ENCODE results near the gene DPEP3. TPM values are rescaled to one million over a fixed set of nuclear protein-coding genes. Genes with fewer than 3 reads are reported as not detected.

The DPEP3 gene
- total RNA-seq, 2 experiments from 2014 or later = 0.28 TPM; not detected in 1

DNA sequence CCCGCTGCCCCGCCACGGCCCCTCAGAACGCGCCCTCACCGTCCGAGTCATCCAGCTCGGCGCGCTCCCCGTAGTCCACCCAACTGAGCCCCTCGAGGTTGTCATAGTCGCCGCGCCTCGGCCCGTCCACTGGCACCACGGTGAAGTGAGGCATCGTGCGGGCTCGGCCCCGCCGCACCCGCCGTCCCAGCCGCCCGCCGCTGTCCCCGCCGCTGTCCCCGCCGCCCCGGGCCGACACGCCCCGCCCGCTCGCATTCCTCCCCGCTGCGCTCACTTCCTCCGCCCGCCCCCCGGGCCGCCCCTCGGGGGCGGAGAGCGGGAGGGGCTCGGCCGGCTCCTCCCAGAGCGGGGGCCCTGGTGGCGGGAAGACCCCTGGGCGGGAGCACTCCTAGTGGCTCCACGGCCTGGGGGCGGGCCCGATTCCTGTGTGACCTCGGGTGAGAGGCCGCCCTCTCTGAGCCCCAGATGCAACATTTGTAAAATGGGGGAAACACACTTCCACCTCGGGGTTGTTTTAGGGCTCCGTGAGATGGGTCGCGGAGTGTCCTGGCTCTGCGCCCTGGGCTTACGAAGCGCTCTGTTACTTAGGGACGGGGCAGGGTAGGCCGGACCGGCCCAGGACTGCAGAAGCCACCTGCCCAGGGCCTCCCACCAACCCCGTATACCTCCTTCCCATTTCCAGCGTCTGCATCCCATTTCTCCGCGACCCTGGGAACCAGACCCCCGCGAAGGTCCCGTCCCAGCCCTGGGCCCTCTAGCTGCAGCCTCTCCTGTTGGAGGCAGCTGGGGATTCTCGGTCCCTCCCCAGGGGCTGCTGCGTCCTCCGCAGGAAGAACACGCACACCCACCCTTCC is 11.7 kb downstream of the DPEP3 start, which contains the start of gene SLC12A4:
Gene SLC12A4 (minus strand): TSS at position 238 of the 854 bp plus-strand sequence. CDS start 84 bp downstream, at position 154.
- Mint-ChIP-seq H3K4me1 (peaks cover 18% of the 10 kb centered on the region), H3K36me3 (peaks cover 7% of the 10 kb centered on the region), H3K9me3 (ENCODE audit: low read depth) (no peaks in the 10 kb centered on the region), H3K27me3 (no peaks in the 10 kb centered on the region), H3K27ac (peak within 1 kb of the TSS; percentile 95), H3K4me3 (peak within 1 kb of the TSS; percentile 84)
- ATAC-seq (peak; percentile 91), DNase-seq (peak; percentile 95)
- CTCF ChIA-PET = interaction anchor here (0.8 to 2.0 kb wide), 4 partner anchors 26 to 94 kb away, joined by 4 to 7 read pairs (median 4); partner anchors contain the start of gene PSMB10

DNA sequence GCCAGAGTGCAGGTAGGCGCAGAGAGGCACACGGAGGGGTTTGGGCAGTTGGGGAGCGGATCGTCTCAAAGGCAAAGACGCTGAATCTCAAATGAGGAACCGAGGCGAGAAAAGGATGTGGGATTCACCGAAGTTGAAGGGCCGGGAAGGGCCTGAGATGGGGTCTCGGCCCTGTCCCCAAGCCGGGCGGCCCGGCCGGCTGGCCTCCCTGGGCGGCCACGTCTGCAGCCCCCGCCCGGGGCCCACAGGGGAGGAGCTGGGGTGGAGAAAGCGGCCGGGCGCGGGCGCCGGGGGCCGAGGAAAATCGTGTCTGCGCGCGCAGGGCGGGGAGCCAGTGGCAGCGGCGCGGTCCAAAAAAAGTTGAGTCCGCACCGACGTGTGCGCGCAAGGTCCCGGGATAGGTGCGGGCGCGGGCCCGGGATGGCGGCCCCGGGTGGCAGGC is 12.3 kb downstream of the DPEP3 start:
- peaks cover 18% of the 10 kb centered on the region for H3K4me1 Mint-ChIP-seq
- peak overlapping the region; percentile 84 for H3K4me3 Mint-ChIP-seq
- peak; percentile 57 for DNase-seq
- no peaks in the 10 kb centered on the region for H3K27me3 Mint-ChIP-seq
- peaks cover 7% of the 10 kb centered on the region for H3K36me3 Mint-ChIP-seq
- ATAC-seq = peak; percentile 29
- no peaks in the 10 kb centered on the region for H3K9me3 Mint-ChIP-seq (ENCODE audit: low read depth)
- CTCF ChIA-PET = interaction anchor here (0.8 kb wide), 1 partner anchor 73 kb away, joined by 4 read pairs; no protein-coding TSS in a partner anchor
- peak overlapping the region; percentile 95 for H3K27ac Mint-ChIP-seq

DNA sequence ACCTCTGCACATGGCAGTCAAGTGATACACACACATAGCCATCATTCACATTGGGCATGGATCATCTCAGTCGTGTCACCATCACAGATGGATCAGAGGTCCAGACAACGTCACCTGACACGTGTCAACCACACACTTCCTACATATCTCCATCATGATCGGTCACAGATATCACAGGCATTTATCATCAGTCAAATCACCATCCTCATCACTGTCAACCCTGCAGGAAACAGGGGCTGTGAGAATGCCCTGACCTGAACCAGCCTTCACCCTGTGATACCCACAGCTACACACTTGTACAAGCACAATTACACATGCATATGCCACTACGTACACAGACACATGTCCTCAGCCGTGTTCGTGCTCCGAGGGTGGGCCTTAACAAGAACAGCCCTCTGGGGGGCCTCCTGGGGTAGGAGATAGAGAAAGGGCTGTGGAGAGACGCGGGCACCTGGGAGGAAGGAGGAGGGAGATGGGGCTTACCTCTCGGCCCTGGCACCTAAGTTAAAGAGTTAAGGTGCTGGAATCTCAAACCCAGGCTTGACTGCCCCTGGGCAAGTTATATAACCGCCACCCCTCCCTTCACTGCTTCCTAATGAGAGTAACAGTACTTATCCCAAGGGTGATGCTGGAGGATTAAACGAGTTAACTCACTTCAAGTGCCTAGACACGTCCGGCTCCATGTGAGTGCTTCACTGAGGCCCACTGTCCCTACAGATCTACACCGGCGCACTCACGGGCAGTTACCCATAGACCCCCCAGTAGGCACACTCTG is 12.9 kb downstream of the DPEP3 start:
- CTCF ChIA-PET = interaction anchor here (0.8 to 1.6 kb wide), 5 partner anchors 39 to 151 kb away, joined by 3 to 6 read pairs (median 3); no protein-coding TSS in a partner anchor
- DNase-seq (peak; percentile 64), ATAC-seq (peak; percentile 10)
- H3K9me3 Mint-ChIP-seq (ENCODE audit: low read depth) = no peaks in the 10 kb centered on the region
- peak overlapping the region; percentile 84 for H3K4me3 Mint-ChIP-seq
- peak overlapping the region; percentile 95 for H3K27ac Mint-ChIP-seq
- H3K27me3 Mint-ChIP-seq = no peaks in the 10 kb centered on the region
- peaks cover 9% of the 10 kb centered on the region for H3K36me3 Mint-ChIP-seq
- peaks cover 18% of the 10 kb centered on the region for H3K4me1 Mint-ChIP-seq

DNA sequence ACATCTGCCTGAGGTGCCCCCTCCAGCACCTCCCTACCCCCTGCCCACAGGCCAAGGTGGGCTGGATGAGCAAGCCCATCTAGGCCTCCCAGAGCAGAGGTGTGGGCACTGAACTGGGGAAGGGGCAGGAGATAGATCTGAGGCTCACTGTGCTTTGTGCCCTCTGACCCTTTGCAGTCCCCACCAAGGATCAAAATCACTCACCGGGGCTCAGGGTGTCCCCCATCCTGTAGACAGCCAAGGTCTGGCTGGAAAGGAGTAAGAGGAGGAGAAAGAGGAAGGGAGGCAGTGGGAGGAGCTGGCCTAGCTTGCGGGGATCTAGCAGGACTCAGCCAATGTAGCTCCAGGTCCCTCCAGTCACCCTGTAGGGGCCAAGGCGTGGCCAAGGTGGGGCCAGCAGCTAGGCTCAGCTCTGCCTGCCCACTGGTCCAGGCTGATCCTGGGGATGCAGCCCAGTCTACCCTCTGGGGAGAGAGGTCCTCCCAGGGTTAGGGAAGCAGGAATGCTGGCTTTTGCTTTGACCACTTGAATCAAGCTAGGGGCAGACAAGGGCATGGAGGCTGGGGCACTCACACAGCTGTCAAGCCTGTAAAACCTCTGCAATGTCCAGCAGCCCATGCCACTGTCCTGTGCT is 13.6 kb downstream of the DPEP3 start:
- CTCF ChIA-PET = interaction anchor here (1.1 to 1.6 kb wide), 4 partner anchors 38 to 150 kb away, joined by 3 to 6 read pairs (median 3); no protein-coding TSS in a partner anchor
- Mint-ChIP-seq H3K9me3 (ENCODE audit: low read depth) (no peaks in the 10 kb centered on the region), H3K27ac (peak overlapping the region; percentile 95), H3K36me3 (peaks cover 9% of the 10 kb centered on the region), H3K4me1 (peaks cover 18% of the 10 kb centered on the region), H3K27me3 (no peaks in the 10 kb centered on the region), H3K4me3 (peak overlapping the region; percentile 84)
- DNase-seq (no peak), ATAC-seq (no peak)

DNA sequence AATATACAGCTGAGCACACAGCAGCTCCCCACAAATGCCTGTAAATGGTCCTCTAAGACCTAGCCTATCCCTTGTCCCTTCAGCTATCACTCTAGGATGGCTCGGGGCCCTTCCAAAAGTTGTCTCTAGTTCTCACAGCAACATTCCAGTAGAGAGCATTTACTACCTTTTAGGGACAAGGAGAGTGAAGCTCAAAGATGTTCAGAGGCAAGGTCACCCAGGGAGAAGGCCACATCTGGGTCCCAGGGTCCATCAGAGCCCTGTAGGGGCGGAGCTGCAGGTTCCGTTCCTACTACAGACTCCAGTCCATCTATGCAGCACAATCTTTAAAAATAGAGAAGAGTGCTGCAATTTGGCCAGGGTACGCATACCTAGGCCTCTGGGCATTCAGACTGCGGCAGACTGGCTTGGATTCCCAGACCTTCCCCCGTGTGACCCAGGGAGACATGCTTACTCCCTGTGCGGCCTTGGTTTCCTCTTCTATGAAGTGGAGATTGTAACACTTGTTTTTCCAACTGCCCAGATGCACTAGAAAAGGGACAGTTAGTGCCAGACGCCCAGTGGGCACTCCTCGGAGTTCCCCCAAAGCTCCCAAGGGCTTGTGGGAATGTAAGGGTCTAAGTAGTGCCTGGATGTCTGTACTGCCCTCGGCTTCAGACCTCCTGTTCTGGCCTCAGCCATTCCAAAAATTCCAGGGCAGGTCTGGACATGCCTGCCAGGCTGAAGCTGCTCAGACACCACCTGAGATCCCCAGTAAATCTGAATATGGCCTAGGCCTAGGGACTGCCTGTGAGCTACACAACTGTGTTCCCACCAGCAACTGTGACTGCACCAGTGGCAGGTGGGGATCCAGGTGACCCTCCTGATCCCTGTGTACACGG is 14.4 kb downstream of the DPEP3 start:
- Mint-ChIP-seq H3K4me1 (peaks cover 18% of the 10 kb centered on the region), H3K27me3 (no peaks in the 10 kb centered on the region), H3K27ac (no peak overlapping the region), H3K4me3 (no peak overlapping the region), H3K9me3 (ENCODE audit: low read depth) (no peaks in the 10 kb centered on the region), H3K36me3 (peaks cover 9% of the 10 kb centered on the region)
- no peak for DNase-seq
- no peak for ATAC-seq
- CTCF ChIA-PET = interaction anchor here (0.8 to 2.5 kb wide), 7 partner anchors 16 to 149 kb away, joined by 3 to 14 read pairs (median 4); no protein-coding TSS in a partner anchor

DNA sequence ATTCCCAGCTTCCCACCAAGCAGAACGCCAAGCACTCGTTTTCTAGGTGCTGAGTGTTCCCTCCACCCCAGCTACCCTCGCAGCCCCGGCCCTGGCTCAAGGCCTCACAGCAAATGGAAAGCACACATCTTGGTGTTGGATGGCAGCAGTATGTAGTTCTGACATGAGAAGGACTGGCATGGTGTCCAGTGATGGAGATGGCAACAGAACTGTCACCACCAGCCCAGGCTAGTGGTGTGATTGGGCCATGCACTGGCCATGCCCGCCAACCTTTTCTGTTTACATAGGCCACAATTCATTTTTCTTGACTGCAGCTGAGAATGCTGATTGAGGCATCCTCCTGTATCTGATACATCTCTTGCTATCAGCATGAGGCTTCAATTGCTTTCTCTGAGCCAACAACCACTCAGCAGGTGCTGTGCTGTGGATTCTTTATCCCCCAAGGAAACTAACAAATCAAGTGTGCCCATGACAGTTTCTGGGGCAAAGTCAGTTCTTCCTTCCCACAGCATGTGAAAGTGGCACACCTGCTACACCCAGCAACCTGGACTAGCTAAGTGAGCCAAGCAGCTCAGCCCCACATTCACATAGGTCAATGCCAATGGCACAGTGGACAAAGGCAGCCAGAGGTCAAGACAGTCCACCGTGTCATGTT is 15.7 kb downstream of the DPEP3 start:
- CTCF ChIA-PET = interaction anchor here (0.7 to 2.5 kb wide), 3 partner anchors 23 to 79 kb away, joined by 3 to 14 read pairs (median 4); no protein-coding TSS in a partner anchor
- Mint-ChIP-seq H3K4me1 (peaks cover 16% of the 10 kb centered on the region), H3K9me3 (ENCODE audit: low read depth) (no peaks in the 10 kb centered on the region), H3K27ac (peak overlapping the region; percentile 41), H3K4me3 (no peak overlapping the region), H3K36me3 (peaks cover 9% of the 10 kb centered on the region), H3K27me3 (no peaks in the 10 kb centered on the region)
- no peak for ATAC-seq
- DNase-seq = no peak

DNA sequence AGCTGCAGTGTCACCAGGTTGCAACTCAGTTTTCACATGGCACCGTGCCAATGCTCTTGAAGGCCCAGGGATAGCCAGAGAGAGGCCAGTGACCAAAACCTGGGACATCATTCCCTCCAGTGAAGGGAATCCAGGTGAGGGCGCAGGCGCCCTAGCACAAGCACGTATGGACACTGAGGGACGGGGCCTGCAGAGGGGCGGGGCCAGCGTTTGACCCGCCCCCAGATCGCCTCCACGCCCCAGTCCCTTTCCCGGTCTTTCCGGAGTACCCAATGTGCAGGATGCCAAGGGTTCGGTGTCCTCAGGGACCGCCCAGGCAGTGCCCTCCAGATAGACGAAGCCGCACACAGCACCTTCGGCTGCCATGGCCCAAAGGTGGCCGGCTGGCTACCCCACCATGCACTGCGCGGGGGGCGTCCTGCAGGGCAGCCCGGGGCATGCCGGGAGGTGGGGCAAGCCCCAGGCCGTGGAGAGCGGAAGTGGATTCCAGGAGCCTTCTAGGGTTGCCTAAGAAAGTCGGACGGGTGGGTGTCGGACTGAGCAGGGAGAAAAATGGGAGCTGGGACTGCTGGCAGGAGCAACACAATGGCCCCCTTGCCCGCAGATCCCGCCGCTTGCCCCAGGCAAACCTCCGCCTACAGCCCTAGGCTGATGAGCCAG is 16.5 kb downstream of the DPEP3 start:
- no peak overlapping the region for H3K27ac Mint-ChIP-seq
- peaks cover 9% of the 10 kb centered on the region for H3K36me3 Mint-ChIP-seq
- H3K4me1 Mint-ChIP-seq = peaks cover 12% of the 10 kb centered on the region
- no peak for ATAC-seq
- no peaks in the 10 kb centered on the region for H3K27me3 Mint-ChIP-seq
- no peak for DNase-seq
- no peak overlapping the region for H3K4me3 Mint-ChIP-seq
- H3K9me3 Mint-ChIP-seq (ENCODE audit: low read depth) = no peaks in the 10 kb centered on the region
- CTCF ChIA-PET = interaction anchor here (2.5 kb wide), 1 partner anchor 22 kb away, joined by 14 read pairs; no protein-coding TSS in a partner anchor

DNA sequence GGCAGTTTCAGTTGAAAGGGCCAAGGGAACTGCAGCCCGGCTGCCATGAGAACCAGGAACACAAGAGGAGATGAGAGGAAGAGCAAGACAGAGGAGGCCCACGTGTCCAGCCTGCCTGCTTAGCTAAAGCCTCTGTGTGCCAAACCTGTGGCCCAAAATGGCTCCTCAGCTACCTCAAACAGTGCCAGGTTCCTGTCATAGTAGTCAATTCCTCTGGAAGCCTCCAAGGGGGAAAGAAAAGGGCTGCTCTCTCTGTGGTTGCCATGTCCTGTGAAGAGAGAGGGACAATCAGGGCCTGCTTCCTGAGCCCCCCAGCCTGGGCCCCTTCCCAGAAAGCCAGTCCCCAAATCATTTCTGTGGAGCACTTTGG is 17.0 kb downstream of the DPEP3 start:
- peaks cover 12% of the 10 kb centered on the region for H3K4me1 Mint-ChIP-seq
- DNase-seq (no peak), ATAC-seq (no peak)
- H3K36me3 Mint-ChIP-seq = peaks cover 9% of the 10 kb centered on the region
- no peaks in the 10 kb centered on the region for H3K27me3 Mint-ChIP-seq
- no peak overlapping the region for H3K27ac Mint-ChIP-seq
- CTCF ChIA-PET = interaction anchor here (1.6 kb wide), 1 partner anchor 78 kb away, joined by 5 read pairs; no protein-coding TSS in a partner anchor
- H3K4me3 Mint-ChIP-seq = no peak overlapping the region
- H3K9me3 Mint-ChIP-seq (ENCODE audit: low read depth) = no peaks in the 10 kb centered on the region

DNA sequence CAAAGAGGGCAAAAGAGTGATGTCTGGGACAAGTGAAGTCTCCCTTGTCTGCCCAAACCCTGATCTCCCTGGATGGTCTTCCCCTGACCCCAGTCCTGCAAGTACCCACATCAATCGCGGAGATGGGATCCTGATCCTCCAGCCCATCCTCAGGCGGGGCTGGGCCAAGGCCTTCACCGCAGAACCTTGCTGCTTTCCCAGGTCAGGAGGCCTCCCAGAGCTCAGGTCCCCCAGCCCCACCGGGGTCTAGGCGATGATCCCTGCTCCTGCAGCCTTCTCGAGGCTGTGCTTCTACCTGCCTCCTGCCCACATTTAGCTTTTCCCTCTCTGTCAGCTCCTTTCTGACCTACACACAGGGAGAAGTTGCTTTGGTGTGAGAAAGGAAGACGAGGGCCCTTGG is 18.2 kb downstream of the DPEP3 start:
- Mint-ChIP-seq H3K9me3 (ENCODE audit: low read depth) (no peaks in the 10 kb centered on the region), H3K27me3 (no peaks in the 10 kb centered on the region), H3K27ac (no peak overlapping the region), H3K4me3 (no peak overlapping the region), H3K36me3 (peaks cover 10% of the 10 kb centered on the region), H3K4me1 (peaks cover 8% of the 10 kb centered on the region)
- CTCF ChIA-PET = interaction anchor here (1.6 kb wide), 1 partner anchor 79 kb away, joined by 5 read pairs; no protein-coding TSS in a partner anchor
- DNase-seq (no peak), ATAC-seq (no peak)

DNA sequence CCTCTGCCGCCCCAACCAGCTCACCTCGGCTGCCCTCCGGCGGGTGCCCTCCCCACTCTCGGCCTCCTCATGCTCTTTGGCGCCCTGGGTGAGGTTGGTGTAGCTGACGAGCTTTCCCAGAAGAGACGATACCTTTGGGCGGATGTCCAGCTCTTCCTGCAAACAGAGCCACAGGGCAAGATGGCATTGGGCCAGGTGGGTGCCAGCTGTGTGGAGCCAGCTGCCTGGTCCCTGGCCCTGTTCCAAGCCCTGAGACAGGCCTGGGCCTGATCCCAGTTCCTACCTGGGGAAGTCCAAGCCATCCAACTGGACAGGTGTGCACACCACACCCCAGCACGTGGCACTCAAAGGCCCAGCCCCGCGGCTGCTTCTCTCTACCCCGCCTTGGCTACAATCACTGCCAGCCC is 18.7 kb downstream of the DPEP3 start:
- Mint-ChIP-seq H3K27ac (no peak overlapping the region), H3K4me3 (no peak overlapping the region), H3K9me3 (ENCODE audit: low read depth) (no peaks in the 10 kb centered on the region), H3K27me3 (no peaks in the 10 kb centered on the region), H3K36me3 (peaks cover 10% of the 10 kb centered on the region), H3K4me1 (peaks cover 3% of the 10 kb centered on the region)
- CTCF ChIA-PET = no interaction called here
- DNase-seq = no peak
- ATAC-seq = no peak

DNA sequence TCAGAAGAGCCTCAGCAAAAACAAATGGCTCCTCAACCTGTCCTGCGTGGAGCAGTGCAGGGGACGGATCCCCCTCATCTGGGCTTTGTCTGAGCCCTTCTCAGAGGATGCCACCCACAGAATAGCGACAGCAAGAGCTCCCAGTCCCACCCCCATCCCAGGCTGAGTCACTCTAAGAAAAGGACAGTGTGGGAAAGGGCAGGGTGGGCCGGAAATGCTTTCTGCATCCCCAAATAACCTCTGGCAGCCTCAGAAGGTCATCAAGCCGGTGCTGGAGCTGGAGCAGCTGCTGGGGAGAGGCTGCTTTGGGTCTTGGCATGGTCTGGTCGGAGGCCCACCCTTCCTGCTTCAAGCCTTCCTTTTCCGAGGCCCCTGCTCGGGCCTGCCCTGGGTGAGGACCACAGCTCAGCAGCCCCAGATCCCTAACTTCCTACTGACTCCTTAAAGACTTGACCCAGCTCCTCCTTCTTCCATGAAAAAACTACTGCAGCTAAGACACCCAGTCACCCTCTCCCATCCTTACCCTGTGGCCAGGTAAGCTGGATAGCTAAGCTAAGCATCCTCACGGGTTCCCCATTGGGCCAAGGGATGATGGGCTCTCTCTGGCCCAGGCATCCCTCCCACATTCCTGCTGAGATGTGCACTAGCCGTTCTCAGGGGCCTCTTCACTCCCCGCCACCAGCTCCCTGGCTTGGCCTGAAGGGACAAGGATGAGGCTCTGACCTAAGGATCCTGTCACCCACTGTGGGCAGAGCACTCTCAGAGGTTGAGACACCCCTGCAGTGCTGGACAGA is 20.6 kb downstream of the DPEP3 start:
- no peaks in the 10 kb centered on the region for H3K4me1 Mint-ChIP-seq
- ATAC-seq = no peak

More for the DNA sequence above, 20.6 kb downstream of the DPEP3 start:
- CTCF ChIA-PET = no interaction called here
- no peaks in the 10 kb centered on the region for H3K9me3 Mint-ChIP-seq (ENCODE audit: low read depth)
- H3K4me3 Mint-ChIP-seq = no peak overlapping the region
- no peak for DNase-seq
- H3K27me3 Mint-ChIP-seq = no peaks in the 10 kb centered on the region
- no peak overlapping the region for H3K27ac Mint-ChIP-seq
- peaks cover 5% of the 10 kb centered on the region for H3K36me3 Mint-ChIP-seq
